ENCODE data around the gene HIPK2.

- TF ChIP-seq CTCF (IDR thresholded peaks at IDR 0.05) (no peak), POLR2A (IDR thresholded peaks at IDR 0.05) (no peak)
Observed at GRCh38 chr7:139534096-139534495, 243.7 kb downstream of the HIPK2 start.

All from stomach (tissue), 4 donors.